Tibial nerve (tissue), 4 donors: ENCODE data around the gene BBS7. TPM values are rescaled to one million over a fixed set of nuclear protein-coding genes. Genes with fewer than 3 reads are reported as not detected.

Experiments used
- DNase-seq, 2 donors: peaks; one replicate each; pipeline ENCODE4 v3.0.0-alpha.2; 2019; ENCODE audit warnings: low spot score in 2 of 2
- H3K27ac ChIP-seq, 4 donors: fragments of 200-600 bp; sonication (generic) in 3 of 4; one replicate each; pipeline ENCODE4 v1.5.1; 2017 to 2019; ENCODE audit warnings: mild to moderate bottlenecking in 1 of 4
- H3K27me3 ChIP-seq, 2 donors: fragments of 200-600 bp; sonication (generic) in 1 of 2; one replicate each; pipeline versions ENCODE4 v1.5.1 to v1.6.0; 2017 to 2019
- H3K36me3 ChIP-seq, 3 donors: fragments of 200-600 bp; sonication (generic); one replicate each; pipeline ENCODE4 v1.5.1; 2018 to 2019
- H3K4me1 ChIP-seq, 4 donors: fragments of 200-600 bp; sonication (generic) in 3 of 4; one replicate each; pipeline ENCODE4 v1.5.1; 2017 to 2019
- H3K4me3 ChIP-seq, 4 donors: fragments of 200-600 bp; sonication (generic) in 3 of 4; one replicate each; pipeline ENCODE4 v1.5.1; 2017 to 2019; ENCODE audit warnings: mild to moderate bottlenecking in 1 of 4, moderate library complexity in 1 of 4
- H3K9me3 ChIP-seq, 4 donors: fragments of 200-600 bp; sonication (generic) in 3 of 4; one replicate each; pipeline ENCODE4 v1.5.1; 2017 to 2019
- CTCF ChIP-seq, 5 experiments: fragments of 200-600 bp in 3 of 5; fragments of 450-650 bp in 2 of 5; sonication (generic) in 3 of 5; IDR thresholded peaks; one replicate each; pipeline ENCODE4 v1.5.1; 2016 to 2019; ENCODE audit warnings: antibody characterized with exemption in 5 of 5, mild to moderate bottlenecking in 3 of 5, moderate library complexity in 2 of 5
- EP300 ChIP-seq, 2 donors: sonication (generic); formaldehyde crosslinking; IDR thresholded peaks; one replicate each; pipeline ENCODE4 v1.6.1; 2017; ENCODE audit warnings: antibody characterized with exemption in 2 of 2, mild to moderate bottlenecking in 1 of 2
- POLR2A ChIP-seq, 2 donors: fragments of 450-650 bp; IDR thresholded peaks; one replicate each; pipeline ENCODE4 v1.6.1; 2017; ENCODE audit warnings: antibody characterized with exemption in 2 of 2, mild to moderate bottlenecking in 2 of 2, moderate library complexity in 2 of 2
- WGBS, 2 donors: methylation state at CpG; one replicate each; pipeline ENCODE4 v1.1.5; 2018; 5-methylcytosine and 5-hydroxymethylcytosine counted together
- total RNA-seq, 4 donors: library from RNA; depleted of rRNA; stranded (reverse); fragments of >200 nt; gene quantifications; one replicate each; pipeline ENCODE4 v1.1.0, GENCODE V29; 2016

Gene BBS7
- total RNA-seq, 4 donors from 2014 or later = 19.4 to 25.8 (median 23.6) TPM

GRCh38 chr4:121824171-121824527, 46.1 kb downstream of the BBS7 start:
- no peaks in the 10 kb centered on the region for H3K9me3 ChIP-seq
- H3K4me3 ChIP-seq = peak overlapping the region; percentile 48 to 67 (median 56)
- H3K36me3 ChIP-seq = peaks cover 0 to 37% (median 0%) of the 10 kb centered on the region in 3 donors
- 3% methylated on average over 8 of the region's 8 CpGs for WGBS, 2 donors
- H3K4me1 ChIP-seq = peaks cover 0 to 21% (median 7%) of the 10 kb centered on the region in 4 donors
- H3K27me3 ChIP-seq = no peaks in the 10 kb centered on the region
- peak overlapping the region; percentile 77 to 88 (median 78) for H3K27ac ChIP-seq
- TF ChIP-seq EP300 (IDR thresholded peaks at IDR 0.05) = no peak
- no peak for TF ChIP-seq POLR2A (IDR thresholded peaks at IDR 0.05)
- TF ChIP-seq CTCF (IDR thresholded peaks at IDR 0.05) = peak in 1 of 5 experiments; percentile 20
- no peak for DNase-seq

DNA sequence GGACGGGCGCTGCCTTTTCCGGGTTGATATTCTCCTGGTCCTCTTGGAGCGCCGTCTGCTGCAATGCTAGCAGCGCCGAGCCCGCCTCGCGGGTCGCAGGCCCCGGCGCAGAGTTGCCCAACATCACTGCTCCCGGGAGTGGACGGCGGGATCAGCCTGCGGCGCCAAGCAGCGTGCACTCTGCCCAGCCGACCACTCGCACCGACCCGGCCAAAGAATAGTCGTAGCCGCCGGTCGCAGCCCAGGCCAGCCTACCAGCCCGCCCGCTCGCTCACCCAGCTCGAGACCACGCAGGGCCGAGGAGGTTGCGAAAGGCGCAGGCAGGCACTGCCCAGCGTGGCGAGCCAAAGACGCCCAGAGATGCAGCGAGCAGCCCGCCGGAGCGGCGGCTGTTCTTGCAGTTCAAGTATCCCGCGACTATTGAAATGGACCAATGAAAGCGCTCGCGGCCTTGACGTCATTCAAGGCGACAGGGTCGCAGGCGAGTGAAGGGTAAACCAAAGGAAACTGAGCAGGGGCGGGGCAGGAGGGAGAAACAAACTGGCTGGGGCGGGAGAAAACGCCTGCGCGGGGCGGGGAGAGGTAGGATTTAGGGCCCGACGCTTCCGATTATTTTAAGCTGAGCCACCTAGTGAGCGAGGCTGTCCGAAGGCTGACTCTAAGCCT, 46.6 kb downstream of the BBS7 start, which contains the start of gene CCNA2:
Gene CCNA2 (minus strand): TSS at position 379 of the 666 bp plus-strand sequence. CDS start 255 bp downstream, at position 124.
- Histone ChIP-seq H3K27ac (peak within 1 kb of the TSS; percentile 77 to 88 (median 78)), H3K4me1 (peaks cover 0 to 21% (median 7%) of the 10 kb centered on the region in 4 donors), H3K9me3 (no peaks in the 10 kb centered on the region), H3K36me3 (peaks cover 0 to 42% (median 0%) of the 10 kb centered on the region in 3 donors), H3K4me3 (peak within 1 kb of the TSS; percentile 48 to 67 (median 56)), H3K27me3 (no peaks in the 10 kb centered on the region)
- peak; percentile 94 to 98 for DNase-seq
- TF ChIP-seq POLR2A (IDR thresholded peaks at IDR 0.05) (peak in 1 of 2 donors; percentile 54), CTCF (IDR thresholded peaks at IDR 0.05) (peak in 1 of 5 experiments; percentile 23), EP300 (IDR thresholded peaks at IDR 0.05) (peak; percentile 80 to 93)
- 0 to 1% methylated on average over 48 to 52 of the region's 63 CpGs for WGBS, 2 donors

DNA sequence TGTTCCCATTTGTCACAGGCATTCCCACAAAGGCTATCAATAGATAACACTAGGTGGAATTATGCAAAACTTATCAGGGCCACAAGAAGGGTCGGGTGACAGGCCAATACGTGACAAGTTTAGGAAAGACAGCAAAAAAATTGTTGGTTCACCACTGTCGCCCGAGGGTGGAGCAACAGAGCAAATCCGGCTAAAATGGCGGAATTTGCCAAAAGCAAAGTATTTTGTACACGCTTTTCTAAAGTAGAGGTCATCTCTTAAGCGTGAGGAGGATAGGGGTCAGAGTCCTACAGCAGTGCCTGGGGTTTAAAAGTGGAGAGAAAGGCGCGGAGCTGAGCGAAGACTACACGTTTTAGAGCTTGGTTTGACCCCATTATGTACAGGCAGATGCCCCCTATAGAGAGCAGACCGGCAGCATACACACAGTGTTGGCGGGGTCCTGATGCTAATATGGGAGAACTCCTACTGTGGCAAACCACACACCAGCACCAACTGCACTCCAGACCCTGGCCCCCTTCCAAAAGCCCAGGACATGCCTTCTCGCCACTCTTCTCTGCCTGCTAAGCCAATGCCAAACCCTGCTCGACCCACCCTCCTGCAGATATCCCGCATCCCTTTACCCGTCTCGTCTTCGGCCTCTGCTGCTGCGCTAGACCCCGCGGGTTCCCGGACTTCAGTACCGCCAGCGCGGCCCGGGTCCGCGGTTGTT, 47.3 kb downstream of the BBS7 start:
- Histone ChIP-seq H3K27me3 (no peaks in the 10 kb centered on the region), H3K36me3 (peaks cover 0 to 43% (median 0%) of the 10 kb centered on the region in 3 donors), H3K9me3 (no peaks in the 10 kb centered on the region), H3K4me1 (peaks cover 0 to 21% (median 7%) of the 10 kb centered on the region in 4 donors), H3K27ac (peak overlapping the region in 1 of 4 donors; percentile 88), H3K4me3 (peak overlapping the region; percentile 48 to 67 (median 56))
- 1 to 2% methylated on average over 29 to 30 of the region's 30 CpGs for WGBS, 2 donors
- TF ChIP-seq CTCF (IDR thresholded peaks at IDR 0.05) (no peak), EP300 (IDR thresholded peaks at IDR 0.05) (no peak), POLR2A (IDR thresholded peaks at IDR 0.05) (no peak)
- DNase-seq = no peak

DNA sequence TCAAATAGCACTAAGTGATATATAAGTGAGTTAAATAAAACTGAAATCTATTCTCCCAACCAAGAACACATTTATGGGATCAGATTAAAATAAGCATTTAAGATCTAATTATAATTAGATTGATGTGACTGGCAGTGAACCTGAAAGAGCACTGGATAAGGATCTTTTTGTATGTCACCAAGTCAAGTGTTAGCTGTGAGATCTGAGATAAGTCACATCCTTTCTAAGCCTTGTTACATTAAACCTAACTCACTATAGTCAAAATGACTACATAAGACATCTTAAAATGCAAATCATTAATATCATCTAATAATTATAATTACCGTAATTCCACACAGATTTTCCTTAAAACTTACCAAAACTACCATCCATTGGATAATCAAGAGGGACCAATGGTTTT, 48.2 kb downstream of the BBS7 start:
- Histone ChIP-seq H3K9me3 (no peaks in the 10 kb centered on the region), H3K4me3 (no peak overlapping the region), H3K36me3 (peaks cover 0 to 43% (median 0%) of the 10 kb centered on the region in 3 donors), H3K27me3 (no peaks in the 10 kb centered on the region), H3K27ac (no peak overlapping the region), H3K4me1 (peaks cover 0 to 21% (median 7%) of the 10 kb centered on the region in 4 donors)
- TF ChIP-seq POLR2A (IDR thresholded peaks at IDR 0.05) (no peak), EP300 (IDR thresholded peaks at IDR 0.05) (no peak), CTCF (IDR thresholded peaks at IDR 0.05) (no peak)
- 86 to 90% methylated on average over 1 of the region's 1 CpG for WGBS, 2 donors
- DNase-seq = no peak
